ENCODE results near the gene WDR5B. TPM values are rescaled to one million over a fixed set of nuclear protein-coding genes. Genes with fewer than 3 reads are reported as not detected.

Gene WDR5B
- total and polyA plus RNA-seq, 2 experiments from 2014 or later = 1.9 to 8.2 TPM

- DNase-seq (ENCODE audit: low spot score) = no peak
Observed at GRCh38 chr3:122396511-122396910, 19.4 kb downstream of the WDR5B start.

DNA sequence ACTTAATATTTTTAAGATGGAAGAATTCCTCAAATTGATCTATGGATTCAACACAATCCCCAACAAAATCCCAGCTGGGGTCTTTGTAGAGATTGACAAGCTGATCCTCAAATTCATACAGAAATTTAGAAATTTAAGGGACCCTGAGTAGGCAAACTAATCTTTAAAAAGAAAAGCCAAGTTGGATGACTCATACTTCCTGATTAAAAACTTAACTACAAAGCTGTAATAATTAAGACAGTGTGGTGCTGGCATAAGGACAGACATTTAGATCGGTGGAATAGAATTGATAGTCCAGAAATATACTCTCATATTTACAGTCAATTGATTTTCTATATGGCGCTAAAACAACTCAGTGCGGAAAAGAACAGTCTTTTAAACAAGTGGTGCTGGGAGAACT, 20.3 kb downstream of the WDR5B start:
- Histone ChIP-seq H3K27ac (no peak overlapping the region), H3K4me1 (ENCODE audit: insufficient read depth) (peaks cover 13% of the 10 kb centered on the region), H3K36me3 (replicated peaks; ENCODE audit: insufficient read depth, low read depth) (no peaks in the 10 kb centered on the region), H3K9me2 (replicated peaks; ENCODE audit: insufficient read depth) (no peaks in the 10 kb centered on the region), H2AFZ (no peak overlapping the region), H3K4me2 (no peak overlapping the region), H3K9me3 (ENCODE audit: low read depth) (no peaks in the 10 kb centered on the region), H4K20me1 (ENCODE audit: insufficient read depth, poor library complexity, severe bottlenecking) (no peaks in the 10 kb centered on the region), H3K27me3 (no peaks in the 10 kb centered on the region), H3K79me2 (peaks cover 20% of the 10 kb centered on the region), H3K4me3 (no peak overlapping the region)
- TF ChIP-seq CTCF (IDR thresholded peaks at IDR 0.05; ENCODE audit: poor library complexity) (no peak), EZH2phosphoT487 (IDR thresholded peaks at IDR 0.05; ENCODE audit: low read depth, severe bottlenecking, unreplicated experiment) (no peak), EZH2 (IDR thresholded peaks at IDR 0.05; ENCODE audit: borderline replicate concordance) (no peak)
- WGBS (ENCODE audit: low lambda C conversion rate, missing lambda C conversion rate) = 64% methylated on average over 3 of the region's 3 CpGs
- no peak for DNase-seq (ENCODE audit: low spot score)

More at GRCh38 chr3:122396511-122396910, 19.4 kb downstream of the WDR5B start:
- H3K9me2 ChIP-seq (replicated peaks; ENCODE audit: insufficient read depth) = no peaks in the 10 kb centered on the region
- no peaks in the 10 kb centered on the region for H3K36me3 ChIP-seq (replicated peaks; ENCODE audit: insufficient read depth, low read depth)
- H3K79me2 ChIP-seq = peaks cover 19% of the 10 kb centered on the region
- peaks cover 13% of the 10 kb centered on the region for H3K4me1 ChIP-seq (ENCODE audit: insufficient read depth)
- no peaks in the 10 kb centered on the region for H3K9me3 ChIP-seq (ENCODE audit: low read depth)
- H3K4me3 ChIP-seq = no peak overlapping the region
- H3K27me3 ChIP-seq = no peaks in the 10 kb centered on the region
- TF ChIP-seq CTCF (IDR thresholded peaks at IDR 0.05; ENCODE audit: poor library complexity) = no peak
- no peak for TF ChIP-seq EZH2 (IDR thresholded peaks at IDR 0.05; ENCODE audit: borderline replicate concordance)
- no peak for TF ChIP-seq EZH2phosphoT487 (IDR thresholded peaks at IDR 0.05; ENCODE audit: low read depth, severe bottlenecking, unreplicated experiment)
- no peaks in the 10 kb centered on the region for H4K20me1 ChIP-seq (ENCODE audit: insufficient read depth, poor library complexity, severe bottlenecking)
- no peak overlapping the region for H2AFZ ChIP-seq
- no peak overlapping the region for H3K27ac ChIP-seq
- H3K4me2 ChIP-seq = no peak overlapping the region

- peaks cover 13% of the 10 kb centered on the region for H3K4me1 ChIP-seq (ENCODE audit: insufficient read depth)
- no peaks in the 10 kb centered on the region for H3K9me2 ChIP-seq (replicated peaks; ENCODE audit: insufficient read depth)
- TF ChIP-seq CTCF (IDR thresholded peaks at IDR 0.05; ENCODE audit: poor library complexity) = no peak
- TF ChIP-seq EZH2phosphoT487 (IDR thresholded peaks at IDR 0.05; ENCODE audit: low read depth, severe bottlenecking, unreplicated experiment) = no peak
- no peak for TF ChIP-seq EZH2 (IDR thresholded peaks at IDR 0.05; ENCODE audit: borderline replicate concordance)
- DNase-seq (ENCODE audit: low spot score) = no peak
- H2AFZ ChIP-seq = no peak overlapping the region
- peak overlapping the region; percentile 68 for H3K27ac ChIP-seq
- H3K27me3 ChIP-seq = no peaks in the 10 kb centered on the region
- H3K9me3 ChIP-seq (ENCODE audit: low read depth) = no peaks in the 10 kb centered on the region
- H4K20me1 ChIP-seq (ENCODE audit: insufficient read depth, poor library complexity, severe bottlenecking) = no peaks in the 10 kb centered on the region
- no peak overlapping the region for H3K4me2 ChIP-seq
- no peak overlapping the region for H3K4me3 ChIP-seq
- 32% methylated on average over 1 of the region's 1 CpG for WGBS (ENCODE audit: low lambda C conversion rate, missing lambda C conversion rate)
- no peaks in the 10 kb centered on the region for H3K36me3 ChIP-seq (replicated peaks; ENCODE audit: insufficient read depth, low read depth)
- H3K79me2 ChIP-seq = peaks cover 26% of the 10 kb centered on the region
Observed at GRCh38 chr3:122394173-122394572, 21.7 kb downstream of the WDR5B start.
